Nucleus accumbens (tissue), 56 donors: ENCODE results near the gene CPSF2.

Experiments used
- DNase-seq, 56 donors: peaks; one replicate each; lab custom pipeline; 2025; lab: John Stamatoyannopoulos, UW

Gene CPSF2

GRCh38 chr14:92121670-92122350 is at the start of gene CPSF2, which contains the start of gene NDUFB1:
TSS of gene CPSF2 (plus strand) at chr14:92121969. CDS start at chr14:92130985, 9,016 bp downstream.
TSS of gene NDUFB1 (minus strand) at chr14:92121706. CDS start at chr14:92117637, 4,069 bp downstream.
- DNase-seq, result peak in 55 of 56 donors; percentile 37 to 95 (median 85)

GRCh38 chr14:92074555-92074954 is 47.2 kb upstream of the CPSF2 start:
- DNase-seq, result no peak

GRCh38 chr14:92088494-92088893 is 33.3 kb upstream of the CPSF2 start:
- no peak for DNase-seq

DNA sequence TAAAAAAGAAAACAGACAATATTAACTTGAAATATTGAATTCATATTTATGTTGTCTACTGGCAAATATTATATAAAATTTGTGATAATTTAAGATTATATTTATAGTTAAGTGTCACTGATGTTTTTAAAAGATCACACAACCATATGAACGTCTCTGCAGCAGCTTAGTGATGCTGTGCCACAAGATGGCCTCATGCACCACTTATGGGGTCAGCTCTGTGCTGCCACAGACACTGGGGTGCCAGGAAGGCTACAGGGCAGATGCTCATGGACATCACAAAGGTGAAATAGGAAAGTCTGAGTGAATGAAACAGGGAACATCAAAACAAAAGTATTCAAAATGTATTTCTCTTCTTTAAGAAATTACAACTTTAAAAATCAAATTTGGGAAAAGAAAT is 28.4 kb upstream of the CPSF2 start:
- DNase-seq, result peak in 2 of 56 donors; percentile 2 to 4

GRCh38 chr14:92099802-92100201 is 22.0 kb upstream of the CPSF2 start:
- no peak for DNase-seq

DNA sequence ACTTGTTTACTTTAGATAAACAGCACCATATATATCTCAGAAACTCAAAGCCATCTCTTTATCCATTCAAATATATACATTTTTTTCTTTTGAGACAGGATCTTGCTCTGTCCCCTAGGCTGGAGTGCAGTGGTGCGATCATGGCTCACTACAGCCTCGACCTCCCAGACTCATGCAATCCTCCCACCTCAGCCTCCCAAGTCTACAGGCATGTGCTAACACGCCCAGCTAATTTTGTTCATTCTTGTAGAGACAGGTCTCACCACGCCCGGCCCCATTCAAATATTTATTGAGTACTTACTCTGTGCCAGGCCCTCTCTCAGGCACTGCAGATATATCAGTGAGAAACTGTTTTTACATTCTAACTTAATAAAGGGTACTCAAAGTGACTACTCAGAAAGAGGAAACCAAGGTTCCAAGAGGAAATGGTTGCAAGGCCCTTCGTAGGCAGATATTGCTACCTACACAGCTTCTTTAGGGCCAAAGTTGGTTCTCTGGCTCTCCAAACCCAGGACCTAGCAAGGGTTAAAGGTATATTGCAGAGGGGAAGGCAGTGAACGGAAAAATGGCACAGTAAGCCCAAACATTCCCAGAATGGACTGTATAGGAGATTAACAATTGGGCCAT is 18.3 kb upstream of the CPSF2 start:
- DNase-seq, result no peak

GRCh38 chr14:92105073-92105892 is 16.5 kb upstream of the CPSF2 start:
- no peak for DNase-seq

DNA sequence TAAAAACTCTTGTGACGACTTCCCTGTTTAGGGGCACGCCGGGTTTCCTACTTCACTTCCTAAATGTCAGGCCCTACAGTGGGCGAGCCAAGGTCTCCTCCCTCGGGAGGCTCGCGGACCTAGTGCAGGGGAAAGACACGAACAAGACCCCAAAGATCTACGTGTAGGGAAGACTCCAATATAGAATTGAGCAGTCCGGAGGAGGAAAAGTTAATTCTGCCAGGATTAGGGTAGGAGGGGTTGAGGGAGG is 16.0 kb upstream of the CPSF2 start:
- peak in 16 of 56 donors; percentile 20 to 75 (median 48) for DNase-seq

DNA sequence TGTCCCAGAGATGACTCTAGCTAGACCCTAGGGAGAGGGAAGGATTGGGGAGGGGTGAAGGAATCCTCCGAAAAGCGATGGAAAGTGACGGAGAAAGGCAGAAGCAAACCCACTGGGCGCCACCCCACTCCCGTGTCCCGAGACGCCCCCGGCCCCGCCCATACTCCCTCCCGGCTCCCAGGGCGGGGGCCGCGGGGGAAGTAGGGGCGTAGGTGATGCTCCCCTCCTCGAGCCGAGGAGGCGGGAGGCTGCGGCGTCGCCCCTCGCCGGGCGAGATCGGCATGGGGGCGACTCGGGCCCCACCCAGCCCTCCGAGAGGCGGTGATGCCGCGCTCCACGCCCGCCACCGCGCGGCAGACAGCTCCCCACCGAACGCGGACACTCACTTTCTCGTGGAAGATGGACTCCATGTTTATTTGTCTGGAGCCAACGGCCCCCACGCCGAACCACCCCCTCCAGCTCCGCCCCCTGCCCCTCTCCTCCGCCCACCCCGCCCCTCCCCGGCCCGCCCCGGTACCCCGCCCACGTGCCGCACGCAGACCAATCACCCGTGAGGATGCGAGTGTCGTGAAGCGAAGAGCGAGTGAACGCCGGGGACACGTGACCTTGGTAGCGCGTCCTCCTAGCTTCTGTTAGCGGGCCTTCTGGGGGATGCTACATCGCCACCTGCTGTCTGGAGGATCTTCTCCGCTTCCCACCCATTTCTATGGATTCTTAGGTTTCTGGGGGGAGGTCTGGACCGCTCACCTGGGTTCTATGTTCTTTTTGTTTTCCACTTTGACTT is 15.4 kb upstream of the CPSF2 start, which contains the start of gene ATXN3:
ATXN3 (minus strand) TSS at position 440 of the 784 bp plus-strand sequence; CDS start at position 410, 30 bp downstream.
- peak; percentile 72 to 99 (median 95) for DNase-seq

GRCh38 chr14:92108345-92109254 is 13.2 kb upstream of the CPSF2 start:
- peak in 1 of 56 donors; percentile 14 for DNase-seq

DNA sequence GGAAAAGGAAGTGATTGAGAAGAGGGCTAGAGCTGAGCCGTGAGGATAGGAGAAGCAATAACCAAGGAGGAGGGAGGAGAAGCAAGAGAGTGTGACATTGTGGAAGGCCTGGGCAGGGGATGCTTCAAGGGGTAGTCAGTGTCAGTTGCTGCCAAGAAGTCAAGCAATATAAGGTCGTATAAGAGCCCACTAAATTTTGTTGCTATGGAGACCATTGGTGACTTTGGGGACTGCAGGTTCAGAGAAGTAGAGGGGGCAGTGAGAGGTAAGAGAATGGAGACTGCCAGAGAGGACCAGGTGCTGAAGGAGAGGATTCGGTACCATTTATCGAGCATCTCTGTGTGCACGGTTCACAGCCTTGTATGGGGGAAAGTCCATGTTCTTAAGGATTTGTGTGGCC is 12.3 kb upstream of the CPSF2 start:
- no peak for DNase-seq

- DNase-seq, result peak in 11 of 56 donors; percentile 31 to 81 (median 49)
Observed at GRCh38 chr14:92121207-92121669, 531 bp upstream of the CPSF2 start.

DNA sequence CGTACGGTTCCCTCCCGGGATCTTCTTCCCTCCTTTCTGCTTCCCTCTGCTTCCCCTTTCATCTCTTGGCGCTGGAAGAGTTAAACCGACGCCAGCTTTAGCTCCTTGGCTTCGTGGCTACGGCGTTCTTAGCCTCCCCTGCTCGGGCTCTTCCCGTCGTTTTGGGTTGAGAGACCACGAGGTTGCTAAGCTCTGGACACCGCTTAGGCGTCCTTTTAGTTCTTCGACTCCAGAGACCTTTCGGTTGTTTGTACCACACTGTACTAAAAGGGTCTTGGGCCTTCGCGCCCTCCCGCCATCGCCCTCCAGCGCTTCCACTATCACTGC is 545 bp downstream of the CPSF2 start:
- DNase-seq, result peak in 6 of 56 donors; percentile 39 to 59 (median 46)

- no peak for DNase-seq
Observed at GRCh38 chr14:92122761-92123160, 992 bp downstream of the CPSF2 start.

DNA sequence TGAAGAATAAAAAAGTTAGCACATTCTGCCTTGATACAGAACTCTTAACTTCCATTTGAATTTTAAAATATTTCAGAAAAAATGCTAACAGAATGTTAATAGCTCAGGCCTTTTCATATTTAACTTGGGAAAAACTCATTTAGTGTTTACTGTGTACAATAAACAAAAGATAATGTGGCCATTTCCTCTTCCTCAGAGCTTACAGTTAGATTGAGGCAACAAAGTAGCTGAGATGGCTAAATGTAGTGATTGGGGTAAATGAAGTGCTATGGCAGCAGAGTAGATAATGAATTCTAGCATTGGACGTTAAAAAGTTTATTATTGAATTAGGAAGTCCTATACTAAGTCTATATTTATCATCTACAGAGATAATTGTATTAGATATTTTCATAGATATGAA is 12.7 kb downstream of the CPSF2 start:
- DNase-seq, result no peak

DNA sequence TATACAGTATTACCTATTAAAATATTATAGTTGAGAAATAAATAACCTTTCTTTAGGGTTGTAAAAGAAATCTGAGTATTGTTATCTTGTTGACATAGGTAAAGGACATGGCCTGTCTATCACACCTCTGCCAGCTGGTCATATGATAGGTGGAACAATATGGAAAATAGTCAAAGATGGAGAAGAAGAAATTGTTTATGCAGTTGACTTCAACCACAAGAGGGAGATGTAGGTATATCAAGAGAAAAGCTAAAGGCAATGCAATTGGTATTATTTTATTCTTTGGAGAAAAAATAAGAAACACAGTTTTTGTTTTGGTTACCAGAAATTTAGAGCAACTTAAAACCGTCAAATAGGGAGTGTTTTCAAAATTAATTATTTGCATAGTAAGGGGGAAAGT is 13.5 kb downstream of the CPSF2 start:
- DNase-seq, result no peak

DNA sequence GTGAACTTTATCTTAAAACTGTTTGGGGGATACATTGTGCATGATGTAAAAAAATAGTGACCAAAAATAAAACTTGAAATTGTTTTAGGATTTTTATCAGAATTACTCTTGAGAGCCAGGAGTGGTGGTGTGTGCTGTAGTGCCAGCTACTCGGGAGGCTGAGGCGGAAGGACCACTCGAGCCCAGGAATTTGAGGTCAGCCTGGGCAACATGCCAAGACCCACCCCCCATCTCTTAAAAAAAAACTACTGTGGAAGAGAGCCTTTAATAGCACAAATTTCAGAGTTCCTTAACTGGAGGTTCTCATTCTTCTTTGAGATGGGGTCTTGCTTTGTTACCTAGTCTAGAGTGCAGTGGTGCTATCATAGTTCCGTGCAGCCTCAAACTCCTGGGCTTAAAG is 21.5 kb downstream of the CPSF2 start:
- DNase-seq, result no peak

DNA sequence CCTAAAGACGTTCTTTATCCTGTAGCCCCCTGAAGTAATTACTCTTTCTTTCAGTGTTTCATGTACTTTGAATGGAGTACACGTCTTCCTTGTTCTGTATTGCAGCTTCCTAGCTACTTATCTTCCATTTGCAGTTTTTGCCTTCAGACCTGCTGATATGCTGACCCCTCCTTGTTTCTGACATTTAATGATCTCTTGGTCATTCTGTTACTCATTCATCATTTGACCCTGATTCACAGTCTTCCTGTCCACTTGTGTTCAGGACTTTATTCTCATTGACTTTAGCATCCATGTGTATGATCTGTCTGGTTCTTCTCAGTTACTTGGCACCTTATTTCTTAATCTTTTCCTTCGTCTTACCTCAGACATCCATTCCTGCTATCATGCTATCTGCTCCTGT is 22.2 kb downstream of the CPSF2 start:
- no peak for DNase-seq

- no peak for DNase-seq
Observed at GRCh38 chr14:92144708-92145107, 22.9 kb downstream of the CPSF2 start.

DNA sequence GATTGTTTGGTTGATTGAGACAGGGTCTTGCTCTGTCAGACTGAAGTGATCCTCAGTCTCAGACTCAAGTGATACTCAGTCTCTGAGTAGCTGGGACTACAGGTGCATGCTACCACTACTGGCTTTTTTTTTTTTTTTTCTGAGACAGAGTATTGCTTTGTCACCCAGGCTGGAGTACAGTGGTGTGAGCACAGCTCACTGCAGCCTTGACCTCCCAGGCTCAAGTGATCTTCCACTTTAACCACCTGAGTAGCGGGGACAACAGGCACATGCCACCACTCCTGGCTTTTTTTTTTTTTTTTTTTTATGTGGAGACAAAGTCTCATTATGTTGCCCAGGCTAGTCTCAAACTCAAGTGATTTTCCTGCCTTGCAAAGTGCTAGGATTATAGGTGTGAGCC is 31.8 kb downstream of the CPSF2 start:
- DNase-seq, result no peak
